GM18907 (cell line): ENCODE measurements around the gene HOXA9.

Experiments used
- ATAC-seq: cut with Tn5 transposase; IDR thresholded peaks from one replicate; pipeline ENCODE4 v1.9.1; 2021; ENCODE audit warnings: mild to moderate bottlenecking, moderate library complexity; ENCODE audit not compliant: unreplicated experiment

The HOXA9 gene

GRCh38 chr7:27116031-27116961 lies 49.0 kb downstream of the HOXA9 start:
- ATAC-seq, result no peak

GRCh38 chr7:27115221-27116026 lies 49.9 kb downstream of the HOXA9 start:
- no peak for ATAC-seq

- no peak for ATAC-seq
Observed at GRCh38 chr7:27114881-27115220, 50.5 kb downstream of the HOXA9 start.

- no peak for ATAC-seq
Observed at GRCh38 chr7:27113991-27114769, 51.2 kb downstream of the HOXA9 start.

GRCh38 chr7:27112955-27113949 lies 52.1 kb downstream of the HOXA9 start:
- no peak for ATAC-seq
